ENCODE results near the gene DPM3. TPM values are rescaled to one million over a fixed set of nuclear protein-coding genes. Genes with fewer than 3 reads are reported as not detected.

DPM3 gene, protein sequence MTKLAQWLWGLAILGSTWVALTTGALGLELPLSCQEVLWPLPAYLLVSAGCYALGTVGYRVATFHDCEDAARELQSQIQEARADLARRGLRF
- total RNA-seq = 26.9 and 50.1 TPM in 2 replicates

GRCh38 chr1:155139895-155140629, at the start of gene DPM3:
Gene DPM3, minus strand, starts transcription at chr1:155140531. Its CDS starts 291 bp downstream, at chr1:155140240.

DNA sequence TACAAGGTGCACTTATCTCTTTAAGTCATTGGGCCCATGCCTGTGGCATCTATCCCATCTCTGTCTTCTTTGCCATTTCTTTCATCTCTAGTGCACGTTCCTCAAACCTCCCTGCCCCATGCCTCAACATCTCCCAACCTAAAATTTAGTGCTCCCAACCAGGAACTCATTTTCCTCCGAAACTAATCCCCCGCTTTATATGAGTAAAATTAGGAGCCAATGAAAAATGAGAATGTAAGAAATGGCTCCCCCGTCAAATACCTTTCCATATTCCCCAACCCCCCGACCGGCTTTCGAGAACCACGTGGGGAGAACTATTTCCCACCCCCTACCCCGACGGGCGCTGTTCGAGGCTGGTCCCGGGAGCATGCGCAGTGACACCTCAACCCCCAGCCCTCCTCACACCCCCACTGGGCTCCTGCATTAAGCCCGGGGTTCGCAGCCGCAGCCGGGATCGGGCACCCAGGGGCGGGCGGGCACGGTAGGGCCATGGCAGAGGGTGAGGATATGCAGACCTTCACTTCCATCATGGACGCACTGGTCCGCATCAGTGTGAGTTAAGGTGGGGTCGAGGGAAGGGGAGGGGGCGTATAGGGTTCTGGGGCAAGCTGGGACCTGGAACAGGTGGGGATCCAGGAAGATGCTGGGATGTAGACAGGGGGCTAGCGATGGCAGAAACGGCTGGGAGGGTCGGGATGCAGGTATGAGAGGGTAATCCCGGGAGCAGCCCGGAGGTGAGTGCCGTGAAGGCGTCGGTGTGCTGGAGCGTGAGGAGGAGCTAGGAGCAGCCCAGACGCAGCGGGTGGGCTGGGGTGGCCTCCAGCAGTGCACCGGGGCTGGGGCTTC, 33.4 kb upstream of the DPM3 start, which contains the start of gene TRIM46:
TSS of gene TRIM46 (plus strand) at position 372 of the 846 bp plus-strand sequence. CDS start at position 490, 118 bp downstream.

DNA sequence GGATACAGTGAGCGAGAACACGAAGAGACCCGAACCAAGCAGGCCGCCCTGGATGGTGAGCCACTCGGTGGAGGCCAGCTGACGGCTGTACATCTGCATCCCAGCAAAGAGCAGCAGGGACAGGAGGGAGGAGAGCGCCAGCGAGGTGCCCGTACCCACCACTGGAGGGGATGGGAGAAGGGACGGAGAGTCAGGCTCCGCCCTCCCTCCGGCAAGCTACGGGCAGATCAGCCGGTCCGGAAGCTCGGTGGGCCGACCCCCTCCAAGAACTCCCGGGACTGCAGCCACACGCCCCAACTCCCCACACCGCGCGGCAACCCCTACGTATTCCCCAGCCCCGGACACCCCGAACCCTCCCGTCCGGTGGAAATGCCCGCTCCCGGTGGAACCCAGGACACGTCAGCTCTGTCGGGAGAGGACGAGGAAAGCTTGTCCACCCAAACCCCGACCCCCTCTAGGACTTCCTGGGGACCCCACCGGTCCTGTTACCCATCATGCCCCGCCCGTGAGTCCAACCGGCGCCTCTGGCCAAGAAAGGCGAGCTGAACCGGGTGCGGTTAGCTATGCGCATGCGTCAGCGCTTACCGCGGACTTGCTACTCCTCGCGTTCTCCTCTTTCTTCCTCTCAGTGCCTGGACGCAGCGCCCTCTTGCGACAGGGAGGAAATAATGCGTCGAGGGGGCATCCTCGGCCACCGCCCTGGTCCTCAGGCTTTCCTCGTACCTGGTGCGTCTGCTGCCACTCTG, 32.6 kb upstream of the DPM3 start, which contains the start of gene KRTCAP2:
TSS of gene KRTCAP2 (minus strand) at position 573 of the 746 bp plus-strand sequence. CDS start at position 493, 80 bp downstream.

GRCh38 chr1:155135415-155136028, 4.8 kb downstream of the DPM3 start, which contains the start of gene SLC50A1:
Gene SLC50A1, plus strand, starts transcription at chr1:155135852. Its CDS starts 60 bp downstream, at chr1:155135912.

GRCh38 chr1:155127105-155127966, 13.0 kb downstream of the DPM3 start, which contains the start of gene EFNA1:
Gene EFNA1, plus strand, starts transcription at chr1:155127876. Its CDS starts 102 bp downstream, at chr1:155127978.

Other genes starting within 250 kb of the DPM3 start
- gene PMVK, start 203.8 kb downstream of the DPM3 start, total RNA-seq = 6.3 and 11.2 TPM in 2 replicates
- 56.7 and 64.0 TPM in 2 replicates for gene PBXIP1, start 184.4 kb downstream of the DPM3 start, total RNA-seq
- gene PYGO2, start 178.7 kb downstream of the DPM3 start, total RNA-seq = 7.8 and 10.7 TPM in 2 replicates
- gene SHC1, start 169.8 kb downstream of the DPM3 start, total RNA-seq = 311 and 372 TPM in 2 replicates
- gene CKS1B, start 165.8 kb downstream of the DPM3 start, total RNA-seq = 22.6 and 37.6 TPM in 2 replicates
- gene FLAD1, start 157.2 kb downstream of the DPM3 start, total RNA-seq = 19.6 and 24.9 TPM in 2 replicates
- gene LENEP, start 146.9 kb downstream of the DPM3 start, total RNA-seq = not detected in 2 replicates
- 13.9 and 16.8 TPM in 2 replicates for gene ZBTB7B, start 137.7 kb downstream of the DPM3 start, total RNA-seq
- 0.18 TPM in 1 of 2 replicates, not detected in the other for gene DCST2, start 106.8 kb downstream of the DPM3 start, total RNA-seq
- gene DCST1, start 106.7 kb downstream of the DPM3 start, total RNA-seq = not detected in 2 replicates
- gene ADAM15, start 89.2 kb downstream of the DPM3 start, total RNA-seq = 125 and 162 TPM in 2 replicates
- gene EFNA4, start 76.8 kb downstream of the DPM3 start, total RNA-seq = 5.8 and 8.5 TPM in 2 replicates
- gene EFNA3, start 61.7 kb downstream of the DPM3 start, total RNA-seq = 0.90 and 2.8 TPM in 2 replicates
- 5.8 and 12.2 TPM in 2 replicates for gene EFNA1, start 12.7 kb downstream of the DPM3 start, total RNA-seq
- gene SLC50A1, start 4.7 kb downstream of the DPM3 start, total RNA-seq = 36.6 and 43.5 TPM in 2 replicates
- 139 and 169 TPM in 2 replicates for gene KRTCAP2, start 32.8 kb upstream of the DPM3 start, total RNA-seq
- 0.97 and 1.1 TPM in 2 replicates for gene TRIM46, start 33.3 kb upstream of the DPM3 start, total RNA-seq
- 11.9 and 14.7 TPM in 2 replicates for gene THBS3, start 67.4 kb upstream of the DPM3 start, total RNA-seq
- gene MTX1, start 68.2 kb upstream of the DPM3 start, total RNA-seq = 46.0 and 73.2 TPM in 2 replicates
- 6.6 and 7.6 TPM in 2 replicates for gene ENTREP3, start 115.0 kb upstream of the DPM3 start, total RNA-seq
- 67.5 and 116 TPM in 2 replicates for gene SCAMP3, start 121.8 kb upstream of the DPM3 start, total RNA-seq
- gene CLK2, start 133.0 kb upstream of the DPM3 start, total RNA-seq = 22.2 and 25.6 TPM in 2 replicates
- under 0.01 and 0.90 TPM in 2 replicates for gene HCN3, start 136.9 kb upstream of the DPM3 start, total RNA-seq
- gene PKLR, start 160.9 kb upstream of the DPM3 start, total RNA-seq = not detected in 2 replicates
- 160 and 262 TPM in 2 replicates for gene FDPS, start 168.3 kb upstream of the DPM3 start, total RNA-seq
- gene RUSC1, start 180.4 kb upstream of the DPM3 start, total RNA-seq = 22.4 and 38.1 TPM in 2 replicates

All from cardiac atrium fibroblast (primary cell).